H9 (cell line): ENCODE results near the gene IPO11. TPM values are rescaled to one million over a fixed set of nuclear protein-coding genes. Genes with fewer than 3 reads are reported as not detected.
"Not testable (repeated sequence)": the region's sequence is repeated elsewhere in the genome, so short reads cannot be mapped to it uniquely, and the experiment has no call there.

Experiments
- DNase-seq: peaks from one replicate; pipeline ENCODE4 v3.0.0-alpha.2; 2017
- H2AFZ ChIP-seq: one replicate; pipeline ENCODE4 v1.6.1; 2013; ENCODE audit warnings: mild to moderate bottlenecking, low read length, control low read depth, moderate library complexity
- H2AK5ac ChIP-seq: 2 replicates; pipeline ENCODE4 v1.6.1; 2013; ENCODE audit warnings: low read length, control low read depth, mixed read lengths; ENCODE audit not compliant: insufficient read length
- H2BK120ac ChIP-seq: one replicate; pipeline ENCODE4 v1.6.1; 2013; ENCODE audit warnings: low read depth, mild to moderate bottlenecking, low read length, control low read depth, inconsistent platforms; ENCODE audit not compliant: poor library complexity, severe bottlenecking
- H2BK12ac ChIP-seq: 2 replicates; pipeline ENCODE4 v1.6.1; 2013; ENCODE audit warnings: low read length, control low read depth, mixed read lengths, low read depth; ENCODE audit not compliant: insufficient read length
- H2BK15ac ChIP-seq: 2 replicates; pipeline ENCODE4 v1.6.1; 2013; ENCODE audit warnings: low read depth, low read length, control low read depth
- H2BK20ac ChIP-seq: one replicate; pipeline ENCODE4 v1.6.1; 2013; ENCODE audit warnings: low read depth, mild to moderate bottlenecking, low read length, control low read depth, inconsistent platforms; ENCODE audit not compliant: poor library complexity, severe bottlenecking
- H2BK5ac ChIP-seq: 2 replicates; pipeline ENCODE4 v1.6.1; 2013; ENCODE audit warnings: low read length, control low read depth, mixed read lengths; ENCODE audit not compliant: insufficient read length
- H3K14ac ChIP-seq: 2 replicates; pipeline ENCODE4 v1.6.1; 2013; ENCODE audit warnings: low read length, control low read depth; ENCODE audit not compliant: insufficient read depth
- H3K18ac ChIP-seq: 2 replicates; pipeline ENCODE4 v1.6.1; 2013; ENCODE audit warnings: low read depth, mild to moderate bottlenecking, mixed read lengths, low read length, control low read depth; ENCODE audit not compliant: insufficient read length
- H3K23ac ChIP-seq: 2 replicates; pipeline ENCODE4 v1.6.1; 2013; ENCODE audit warnings: low read length, control low read depth, mixed read lengths, low read depth; ENCODE audit not compliant: insufficient read length
- H3K23me2 ChIP-seq: 2 replicates; pipeline ENCODE4 v1.6.1; 2013; ENCODE audit warnings: low read depth, mild to moderate bottlenecking, mixed read lengths, low read length, control low read depth; ENCODE audit not compliant: insufficient read length, poor library complexity, severe bottlenecking
- H3K27ac ChIP-seq: 2 replicates; pipeline ENCODE4 v1.5.1; 2013; ENCODE audit warnings: low read length, control low read depth, mixed read lengths, low read depth; ENCODE audit not compliant: insufficient read length
- H3K27me3 ChIP-seq: 2 replicates; pipeline ENCODE4 v1.6.1; 2013; ENCODE audit warnings: low read length, control low read depth, inconsistent platforms; ENCODE audit not compliant: insufficient read depth
- H3K4ac ChIP-seq: 2 replicates; pipeline ENCODE4 v1.6.1; 2013; ENCODE audit warnings: low read depth, mild to moderate bottlenecking, control low read depth, inconsistent platforms, low read length, moderate library complexity
- H3K4me1 ChIP-seq: 2 replicates; pipeline ENCODE4 v1.6.1; 2013; ENCODE audit warnings: low read length, control low read depth, inconsistent platforms; ENCODE audit not compliant: insufficient read depth
- H3K4me2 ChIP-seq: 2 replicates; pipeline ENCODE4 v1.6.1; 2013; ENCODE audit warnings: low read length, control low read depth, mixed read lengths; ENCODE audit not compliant: insufficient read length, insufficient read depth
- H3K56ac ChIP-seq: 2 replicates; pipeline ENCODE4 v1.6.1; 2013; ENCODE audit warnings: low read depth, mild to moderate bottlenecking, mixed read lengths, low read length, control low read depth; ENCODE audit not compliant: insufficient read length
- H3K79me1 ChIP-seq: 2 replicates; pipeline ENCODE4 v1.6.1; 2013; ENCODE audit warnings: low read depth, mild to moderate bottlenecking, moderate library complexity, low read length, control low read depth, inconsistent platforms; ENCODE audit not compliant: insufficient read depth, poor library complexity, severe bottlenecking
- H3K79me2 ChIP-seq: 2 replicates; pipeline ENCODE4 v1.6.1; 2013; ENCODE audit warnings: low read length, control low read depth, inconsistent platforms; ENCODE audit not compliant: insufficient read depth
- H3K9ac ChIP-seq: 2 replicates; pipeline ENCODE4 v1.6.1; 2013; ENCODE audit warnings: low read length, control low read depth, mixed read lengths; ENCODE audit not compliant: insufficient read length; ENCODE audit errors: extremely low read depth
- H3K9me3 ChIP-seq: one replicate; pipeline ENCODE4 v1.6.1; 2013; ENCODE audit warnings: low read depth, low read length, inconsistent platforms; ENCODE audit not compliant: control insufficient read depth
- H3T11ph ChIP-seq: one replicate; pipeline ENCODE4 v1.6.1; 2013; ENCODE audit warnings: mild to moderate bottlenecking, low read length, control low read depth, inconsistent platforms
- H4K20me1 ChIP-seq: one replicate; pipeline ENCODE4 v1.6.1; 2013; ENCODE audit not compliant: control insufficient read depth, insufficient read length, insufficient read depth
- H4K5ac ChIP-seq: 2 replicates; pipeline ENCODE4 v1.6.1; 2013; ENCODE audit warnings: low read depth, mild to moderate bottlenecking, mixed read lengths, low read length, control low read depth; ENCODE audit not compliant: insufficient read length
- H4K8ac ChIP-seq: replicated peaks from 2 replicates; pipeline ENCODE4 v1.6.1; 2013; ENCODE audit warnings: low read length, control low read depth, mixed read lengths, low read depth; ENCODE audit not compliant: insufficient read length
- H4K91ac ChIP-seq: 2 replicates; pipeline ENCODE4 v1.6.1; 2013; ENCODE audit warnings: low read depth, mild to moderate bottlenecking, moderate library complexity, mixed read lengths, low read length, control low read depth; ENCODE audit not compliant: insufficient read length
- H3K27ac Mint-ChIP-seq, 3 experiments: 2 replicates in 2 of 3; 3 replicates in 1 of 3; pipeline ENCODE4 v1.8.0; 2020 to 2021; ENCODE audit warnings: mixed read lengths in 3 of 3, mild to moderate bottlenecking in 1 of 3, moderate library complexity in 1 of 3
- H3K27me3 Mint-ChIP-seq: 2 replicates; pipeline ENCODE4 v1.8.0; 2021; ENCODE audit warnings: low read depth, mild to moderate bottlenecking, moderate library complexity, mixed read lengths
- H3K36me3 Mint-ChIP-seq, 3 experiments: 2 replicates in 2 of 3; 3 replicates in 1 of 3; pipeline ENCODE4 v1.8.0; 2020 to 2021; ENCODE audit warnings: low read depth in 3 of 3, mixed read lengths in 3 of 3; ENCODE audit not compliant: insufficient read depth in 1 of 3
- H3K4me1 Mint-ChIP-seq, 2 experiments: 2 replicates each; pipeline ENCODE4 v1.8.0; 2020; ENCODE audit warnings: mixed read lengths in 2 of 2
- H3K4me3 Mint-ChIP-seq, 2 experiments: 2 replicates in 1 of 2; 3 replicates in 1 of 2; pipeline ENCODE4 v1.8.0; 2020 to 2021; ENCODE audit warnings: mild to moderate bottlenecking in 2 of 2, mixed read lengths in 2 of 2, moderate library complexity in 1 of 2
- H3K9me3 Mint-ChIP-seq, 2 experiments: 2 replicates in 1 of 2; 3 replicates in 1 of 2; pipeline ENCODE4 v1.8.0; 2020; ENCODE audit warnings: mild to moderate bottlenecking in 2 of 2, mixed read lengths in 2 of 2, moderate library complexity in 1 of 2
- WGBS: extraction: QIAGEN DNeasy Blood & Tissue Kit; methylation state at CpG from one replicate; pipeline ENCODE4 v1.1.7; 2013; ENCODE audit warnings: missing lambda C conversion rate, low lambda C conversion rate, mixed read lengths; ENCODE audit not compliant: insufficient read length; ENCODE audit errors: extremely low coverage; 5-methylcytosine and 5-hydroxymethylcytosine counted together
- total RNA-seq: library from RNA; stranded (reverse); gene quantifications from 2 replicates; pipeline ENCODE4 v1.2.1, GENCODE V29; 2021
- TF ChIP-seq, protein P1 (sequence below): fragments of 200-600 bp; sonication (generic); conservative IDR thresholded peaks from 3 replicates; pipeline ENCODE4 v1.8.0; 2021; ENCODE audit warnings: antibody characterized with exemption, mild to moderate bottlenecking

The IPO11 gene
- total RNA-seq, 1 experiment from 2014 or later: 63.0 TPM

DNA sequence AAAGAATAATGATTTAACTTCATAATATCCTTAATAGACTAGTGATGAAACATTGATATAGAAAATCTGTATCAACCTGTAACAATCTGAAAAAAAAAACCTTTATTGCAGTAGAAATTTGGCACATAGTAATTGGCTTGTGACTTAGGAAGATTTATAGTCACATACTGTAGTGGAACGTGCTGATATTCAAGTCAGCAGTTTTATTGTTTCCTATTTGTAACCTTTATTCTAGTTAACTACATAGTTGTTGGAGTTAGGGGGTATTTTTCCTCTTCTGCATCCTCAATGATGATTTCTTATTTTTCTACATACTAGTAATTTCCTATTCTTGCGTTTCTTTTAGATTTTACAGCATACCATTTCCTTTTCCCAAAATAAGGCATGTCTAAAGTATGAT lies 151.5 kb downstream of the IPO11 start:
- Mint-ChIP-seq H3K27ac (no peak overlapping the region), H3K4me3 (no peak overlapping the region), H3K27me3 (no peaks in the 10 kb centered on the region), H3K4me1 (peaks cover 10 to 15% of the 10 kb centered on the region in 2 experiments), H3K36me3 (peaks cover 32 to 51% (median 45%) of the 10 kb centered on the region in 3 experiments), H3K9me3 (peaks cover 18 to 21% of the 10 kb centered on the region in 2 experiments)
- Histone ChIP-seq H3T11ph (no peak overlapping the region), H3K4me1 (peaks cover 3% of the 10 kb centered on the region; the same call in 1 of the 2 replicates), H4K20me1 (no peaks in the 10 kb centered on the region), H2BK12ac (no peak overlapping the region), H2AK5ac (no peak overlapping the region), H4K8ac (no peak overlapping the region), H2BK5ac (no peak overlapping the region), H3K4ac (no peak overlapping the region), H3K27ac (no peak overlapping the region), H3K56ac (no peak overlapping the region), H4K5ac (no peak overlapping the region), H4K91ac (no peak overlapping the region), H3K79me1 (no peaks in the 10 kb centered on the region), H3K9ac (no peak overlapping the region), H2BK15ac (no peak overlapping the region), H3K18ac (no peak overlapping the region), H3K23ac (no peak overlapping the region), H3K27me3 (no peaks in the 10 kb centered on the region), H3K79me2 (no peaks in the 10 kb centered on the region), H2BK120ac (no peak overlapping the region), H3K23me2 (no peaks in the 10 kb centered on the region), H3K14ac (no peak overlapping the region), H2AFZ (no peak overlapping the region), H3K9me3 (no peaks in the 10 kb centered on the region), H2BK20ac (no peak overlapping the region), H3K4me2 (no peak overlapping the region)
- no CpG with 5 or more reads among the region's 2 CpGs for WGBS
- DNase-seq: no peak
- TF ChIP-seq, protein P1, sequence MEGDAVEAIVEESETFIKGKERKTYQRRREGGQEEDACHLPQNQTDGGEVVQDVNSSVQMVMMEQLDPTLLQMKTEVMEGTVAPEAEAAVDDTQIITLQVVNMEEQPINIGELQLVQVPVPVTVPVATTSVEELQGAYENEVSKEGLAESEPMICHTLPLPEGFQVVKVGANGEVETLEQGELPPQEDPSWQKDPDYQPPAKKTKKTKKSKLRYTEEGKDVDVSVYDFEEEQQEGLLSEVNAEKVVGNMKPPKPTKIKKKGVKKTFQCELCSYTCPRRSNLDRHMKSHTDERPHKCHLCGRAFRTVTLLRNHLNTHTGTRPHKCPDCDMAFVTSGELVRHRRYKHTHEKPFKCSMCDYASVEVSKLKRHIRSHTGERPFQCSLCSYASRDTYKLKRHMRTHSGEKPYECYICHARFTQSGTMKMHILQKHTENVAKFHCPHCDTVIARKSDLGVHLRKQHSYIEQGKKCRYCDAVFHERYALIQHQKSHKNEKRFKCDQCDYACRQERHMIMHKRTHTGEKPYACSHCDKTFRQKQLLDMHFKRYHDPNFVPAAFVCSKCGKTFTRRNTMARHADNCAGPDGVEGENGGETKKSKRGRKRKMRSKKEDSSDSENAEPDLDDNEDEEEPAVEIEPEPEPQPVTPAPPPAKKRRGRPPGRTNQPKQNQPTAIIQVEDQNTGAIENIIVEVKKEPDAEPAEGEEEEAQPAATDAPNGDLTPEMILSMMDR: no peak

- H3K4me2 ChIP-seq, DNase-seq, H3K27ac Mint-ChIP-seq, H4K8ac ChIP-seq, H2BK12ac ChIP-seq, H4K91ac ChIP-seq, H3K9me3 ChIP-seq, H3K23ac ChIP-seq, H2BK20ac ChIP-seq, H3K18ac ChIP-seq, H2BK120ac ChIP-seq, H3K56ac ChIP-seq, H3K79me2 ChIP-seq, H3K79me1 ChIP-seq, H3K14ac ChIP-seq, H3K4me3 Mint-ChIP-seq, H3K27me3 Mint-ChIP-seq, H2AFZ ChIP-seq, H3K27me3 ChIP-seq, H3K4me1 ChIP-seq, H2BK5ac ChIP-seq, H3K23me2 ChIP-seq, H4K5ac ChIP-seq, H2AK5ac ChIP-seq, H4K20me1 ChIP-seq, H3K27ac ChIP-seq, H3K4ac ChIP-seq, H2BK15ac ChIP-seq, H3T11ph ChIP-seq, H3K9ac ChIP-seq: not testable (repeated sequence)
- WGBS: no CpG with 5 or more reads among the region's 3 CpGs
- H3K9me3 Mint-ChIP-seq: peaks cover 18 to 21% of the 10 kb centered on the region in 2 experiments
- peaks cover 15 to 19% of the 10 kb centered on the region in 2 experiments for H3K4me1 Mint-ChIP-seq
- H3K36me3 Mint-ChIP-seq: peaks cover 32 to 43% (median 41%) of the 10 kb centered on the region in 3 experiments
Observed at GRCh38 chr5:62565740-62566139, 153.2 kb downstream of the IPO11 start.
